Neural progenitor cell (in vitro differentiated cells): Measurements from ENCODE around the gene TRAPPC12. TPM values are rescaled to one million over a fixed set of nuclear protein-coding genes. Genes with fewer than 3 reads are reported as not detected.

ENCODE experiments used
- DNase-seq: peaks from one replicate; pipeline ENCODE4 v3.0.0-alpha.2; 2016; ENCODE audit warnings: low spot score
- H2AFZ ChIP-seq: fragments of 200-600 bp; sonication (generic); replicated peaks from 2 replicates; pipeline ENCODE4 v1.6.1; 2016; ENCODE audit warnings: antibody characterized with exemption
- H3F3A ChIP-seq: fragments of 200-600 bp; sonication (generic); 2 replicates; pipeline ENCODE4 v1.6.1; 2016; ENCODE audit warnings: antibody characterized with exemption, low read depth
- H3K27ac ChIP-seq: fragments of 200-600 bp; sonication (generic); 2 replicates; pipeline ENCODE4 v1.5.1; 2016; ENCODE audit warnings: mild to moderate bottlenecking
- H3K27me3 ChIP-seq: fragments of 200-600 bp; sonication (generic); 2 replicates; pipeline ENCODE4 v1.6.1; 2016; ENCODE audit warnings: mild to moderate bottlenecking, moderate library complexity
- H3K36me3 ChIP-seq: fragments of 200-600 bp; sonication (generic); 2 replicates; pipeline ENCODE4 v1.5.1; 2016
- H3K4me1 ChIP-seq: fragments of 200-600 bp; sonication (generic); 2 replicates; pipeline ENCODE4 v1.6.1; 2016; ENCODE audit warnings: mixed run types
- H3K4me2 ChIP-seq: fragments of 200-600 bp; sonication (generic); 2 replicates; pipeline ENCODE4 v1.6.1; 2016
- H3K4me3 ChIP-seq: fragments of 200-600 bp; sonication (generic); 2 replicates; pipeline ENCODE4 v1.5.1; 2016
- H3K79me2 ChIP-seq: fragments of 200-600 bp; sonication (generic); 2 replicates; pipeline ENCODE4 v1.6.1; 2016; ENCODE audit warnings: low read depth
- H3K9ac ChIP-seq: fragments of 200-600 bp; sonication (generic); 2 replicates; pipeline ENCODE4 v1.6.1; 2016
- H3K9me3 ChIP-seq: fragments of 200-600 bp; sonication (generic); 2 replicates; pipeline ENCODE4 v1.5.1; 2016; ENCODE audit warnings: low read depth
- H4K20me1 ChIP-seq: fragments of 200-600 bp; sonication (generic); 2 replicates; pipeline ENCODE4 v1.6.1; 2016; ENCODE audit warnings: low read depth
- H3K27ac Mint-ChIP-seq: 3 replicates; pipeline ENCODE4 v1.8.0; 2021; ENCODE audit warnings: mixed read lengths
- H3K27me3 Mint-ChIP-seq: 2 replicates; pipeline ENCODE4 v1.8.0; 2022; ENCODE audit warnings: low read depth, mild to moderate bottlenecking, inconsistent platforms, moderate library complexity, mixed read lengths; ENCODE audit not compliant: insufficient read depth
- H3K36me3 Mint-ChIP-seq: 3 replicates; pipeline ENCODE4 v1.8.0; 2021; ENCODE audit warnings: mixed read lengths
- H3K4me1 Mint-ChIP-seq: 3 replicates; pipeline ENCODE4 v1.8.0; 2021; ENCODE audit warnings: mixed read lengths
- H3K4me3 Mint-ChIP-seq: 3 replicates; pipeline ENCODE4 v1.8.0; 2021; ENCODE audit warnings: mild to moderate bottlenecking, moderate library complexity, mixed read lengths
- H3K9me3 Mint-ChIP-seq: 3 replicates; pipeline ENCODE4 v1.8.0; 2020; ENCODE audit warnings: mixed read lengths
- CTCF ChIP-seq: fragments of 200-600 bp; sonication (generic); IDR thresholded peaks from 2 replicates; pipeline ENCODE4 v1.5.1; 2017; ENCODE audit warnings: antibody characterized with exemption, mild to moderate bottlenecking
- EZH2 ChIP-seq: fragments of 200-600 bp; sonication (generic); IDR thresholded peaks from 2 replicates; pipeline ENCODE4 v1.6.1; 2017; ENCODE audit warnings: antibody characterized with exemption, mild to moderate bottlenecking, moderate library complexity
- EZH2phosphoT487 ChIP-seq: fragments of 200-600 bp; sonication (generic); IDR thresholded peaks from 2 replicates; pipeline ENCODE4 v1.6.1; 2017; ENCODE audit warnings: antibody characterized with exemption
- total RNA-seq: library from RNA; depleted of rRNA; stranded (reverse); fragments of >200 nt; gene quantifications from 2 replicates; pipeline ENCODE4 v1.2.3, GENCODE V29; 2015; ENCODE audit warnings: low replicate concordance

Gene TRAPPC12
- total RNA-seq, 1 donor from 2014 or later = 59.5 TPM

- H3K36me3 ChIP-seq = no peaks in the 10 kb centered on the region
- H3K27ac ChIP-seq = no peak overlapping the region
- no peak overlapping the region for H3K27ac Mint-ChIP-seq
Measured at GRCh38 chr2:3463186-3463835, 83.8 kb downstream of the TRAPPC12 start.

GRCh38 chr2:3463944-3464343 lies 84.5 kb downstream of the TRAPPC12 start:
- Histone ChIP-seq H3K79me2 (no peaks in the 10 kb centered on the region), H3K27ac (no peak overlapping the region), H3K27me3 (no peaks in the 10 kb centered on the region), H3K4me1 (peaks cover 10% of the 10 kb centered on the region), H3K9me3 (no peaks in the 10 kb centered on the region), H2AFZ (no peak overlapping the region), H3F3A (peaks cover 14% of the 10 kb centered on the region), H3K4me3 (no peak overlapping the region), H4K20me1 (peaks cover 7% of the 10 kb centered on the region), H3K36me3 (no peaks in the 10 kb centered on the region), H3K4me2 (no peak overlapping the region), H3K9ac (no peak overlapping the region)
- Mint-ChIP-seq H3K4me1 (peaks cover 24% of the 10 kb centered on the region), H3K9me3 (no peaks in the 10 kb centered on the region), H3K27me3 (peaks cover 5% of the 10 kb centered on the region), H3K27ac (peak overlapping the region; percentile 53), H3K4me3 (no peak overlapping the region), H3K36me3 (peaks cover 11% of the 10 kb centered on the region)
- TF ChIP-seq EZH2 (no peak), EZH2phosphoT487 (no peak), CTCF (no peak)
- no peak for DNase-seq

More at GRCh38 chr2:3463186-3463835, 83.8 kb downstream of the TRAPPC12 start:
- Mint-ChIP-seq H3K4me1 (peaks cover 24% of the 10 kb centered on the region), H3K9me3 (no peaks in the 10 kb centered on the region), H3K27me3 (peaks cover 6% of the 10 kb centered on the region), H3K36me3 (peaks cover 11% of the 10 kb centered on the region), H3K4me3 (no peak overlapping the region)
- Histone ChIP-seq H3K27me3 (no peaks in the 10 kb centered on the region), H3F3A (peaks cover 14% of the 10 kb centered on the region), H3K4me1 (peaks cover 10% of the 10 kb centered on the region), H3K4me2 (no peak overlapping the region), H3K9me3 (no peaks in the 10 kb centered on the region), H2AFZ (no peak overlapping the region), H3K4me3 (no peak overlapping the region), H3K79me2 (no peaks in the 10 kb centered on the region), H3K9ac (no peak overlapping the region), H4K20me1 (peaks cover 7% of the 10 kb centered on the region)
- TF ChIP-seq EZH2 = no peak
- TF ChIP-seq EZH2phosphoT487 = no peak
- no peak for TF ChIP-seq CTCF
- DNase-seq = no peak

- DNase-seq = no peak
- Histone ChIP-seq H3K9me3 (no peaks in the 10 kb centered on the region), H3K4me2 (no peak overlapping the region), H3K27ac (no peak overlapping the region), H3K9ac (no peak overlapping the region), H4K20me1 (peaks cover 7% of the 10 kb centered on the region), H3K27me3 (no peaks in the 10 kb centered on the region), H2AFZ (no peak overlapping the region), H3K36me3 (no peaks in the 10 kb centered on the region), H3K4me3 (no peak overlapping the region), H3K79me2 (no peaks in the 10 kb centered on the region), H3F3A (peaks cover 14% of the 10 kb centered on the region), H3K4me1 (peaks cover 10% of the 10 kb centered on the region)
- Mint-ChIP-seq H3K27ac (peak overlapping the region; percentile 53), H3K36me3 (peaks cover 11% of the 10 kb centered on the region), H3K4me1 (peaks cover 21% of the 10 kb centered on the region), H3K27me3 (peaks cover 2% of the 10 kb centered on the region), H3K4me3 (no peak overlapping the region), H3K9me3 (no peaks in the 10 kb centered on the region)
- TF ChIP-seq EZH2 = no peak
- no peak for TF ChIP-seq EZH2phosphoT487
Measured at GRCh38 chr2:3464401-3465005, 85.0 kb downstream of the TRAPPC12 start.

GRCh38 chr2:3465328-3465727 lies 85.8 kb downstream of the TRAPPC12 start:
- Mint-ChIP-seq H3K27me3 (peaks cover 2% of the 10 kb centered on the region), H3K9me3 (no peaks in the 10 kb centered on the region), H3K27ac (no peak overlapping the region), H3K4me3 (no peak overlapping the region), H3K36me3 (peaks cover 15% of the 10 kb centered on the region), H3K4me1 (peaks cover 16% of the 10 kb centered on the region)
- no peaks in the 10 kb centered on the region for H3K36me3 ChIP-seq
- peaks cover 10% of the 10 kb centered on the region for H3K4me1 ChIP-seq
- H3K27me3 ChIP-seq = no peaks in the 10 kb centered on the region
- no peak overlapping the region for H2AFZ ChIP-seq
- H3F3A ChIP-seq = peaks cover 14% of the 10 kb centered on the region
- no peak overlapping the region for H3K27ac ChIP-seq
- peaks cover 7% of the 10 kb centered on the region for H4K20me1 ChIP-seq
- no peak overlapping the region for H3K9ac ChIP-seq
- no peak for DNase-seq
- no peaks in the 10 kb centered on the region for H3K9me3 ChIP-seq
- H3K4me3 ChIP-seq = no peak overlapping the region
- no peak overlapping the region for H3K4me2 ChIP-seq
- no peak for TF ChIP-seq CTCF
- no peak for TF ChIP-seq EZH2phosphoT487
- H3K79me2 ChIP-seq = no peaks in the 10 kb centered on the region
